GM15510 (cell line): ENCODE measurements around the gene TCHP.

ENCODE experiments used
- POLR2A ChIP-seq: IDR thresholded peaks from 3 replicates; pipeline ENCODE4 v1.6.1; 2011; ENCODE audit warnings: borderline replicate concordance; ENCODE audit not compliant: insufficient read length; ENCODE audit errors: extremely low read depth

The TCHP gene

DNA sequence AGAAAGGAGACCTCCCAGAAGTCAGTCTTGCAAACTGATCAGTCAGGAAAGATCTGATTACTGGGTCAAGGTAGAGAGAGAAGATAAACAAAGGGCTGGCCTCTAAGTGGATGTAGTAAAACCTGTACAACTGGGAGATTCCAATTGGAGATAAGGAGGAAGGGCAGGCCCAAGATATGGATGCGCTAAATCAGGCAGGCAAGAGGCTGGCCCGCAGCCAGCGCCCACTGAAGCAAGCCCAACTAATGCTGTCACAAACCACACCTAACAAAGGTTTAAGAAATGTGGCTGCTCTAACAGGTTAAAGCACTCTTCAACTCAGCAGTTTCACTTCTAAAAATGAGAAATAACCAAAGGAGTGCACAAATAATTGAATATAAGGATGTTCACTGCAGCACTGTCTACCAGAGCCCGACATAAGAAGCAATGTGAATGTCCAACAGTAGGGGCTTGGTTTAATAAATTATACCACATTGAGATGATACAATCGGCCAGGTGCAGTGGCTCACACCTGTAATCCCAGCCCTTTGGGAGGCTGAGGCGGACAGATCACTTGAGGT is 24.4 kb upstream of the TCHP start:
- no peak for TF ChIP-seq POLR2A

GRCh38 chr12:109876406-109876805 is 23.7 kb upstream of the TCHP start:
- TF ChIP-seq POLR2A, result no peak

DNA sequence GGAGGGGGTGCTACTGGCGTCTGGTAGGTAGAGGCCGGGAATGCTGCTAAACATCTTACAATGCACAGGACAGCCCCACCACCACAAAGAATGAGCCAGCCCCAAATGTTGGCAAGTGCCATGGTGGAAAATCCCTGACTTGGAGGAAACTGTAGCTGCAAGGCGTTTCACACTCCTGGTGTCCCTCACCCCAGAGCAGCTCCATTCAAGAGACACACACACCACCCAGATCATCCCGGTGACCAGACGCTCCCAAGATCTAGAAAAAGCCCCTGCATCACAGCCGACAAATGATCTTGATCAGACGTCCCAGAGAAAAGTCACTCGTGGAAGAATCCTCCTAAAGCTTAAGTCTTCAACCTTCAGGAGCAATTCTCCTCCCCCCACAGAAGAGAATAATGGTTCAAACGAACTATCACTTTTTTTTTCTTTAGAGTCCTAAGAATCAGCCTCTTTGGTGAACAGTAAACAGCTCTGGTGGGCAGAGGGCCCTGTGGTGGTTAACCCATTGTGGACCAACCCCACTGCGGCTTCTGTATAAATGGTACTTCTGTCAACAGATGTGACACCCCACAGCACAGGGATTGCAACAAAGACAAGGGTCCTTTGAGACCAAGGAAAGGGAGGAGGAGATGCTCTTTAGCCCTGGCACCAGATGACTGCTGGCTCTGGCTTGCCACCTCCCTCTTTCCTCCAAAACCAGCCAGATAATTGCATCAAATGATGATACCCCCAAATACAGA is 22.4 kb upstream of the TCHP start:
- no peak for TF ChIP-seq POLR2A

GRCh38 chr12:109878247-109878625 is 21.8 kb upstream of the TCHP start:
- TF ChIP-seq POLR2A, result no peak

GRCh38 chr12:109878749-109879148 is 21.3 kb upstream of the TCHP start:
- TF ChIP-seq POLR2A, result no peak

- no peak for TF ChIP-seq POLR2A
These were observed 20.6 kb upstream of the TCHP start for GRCh38 chr12:109879351-109880042.

DNA sequence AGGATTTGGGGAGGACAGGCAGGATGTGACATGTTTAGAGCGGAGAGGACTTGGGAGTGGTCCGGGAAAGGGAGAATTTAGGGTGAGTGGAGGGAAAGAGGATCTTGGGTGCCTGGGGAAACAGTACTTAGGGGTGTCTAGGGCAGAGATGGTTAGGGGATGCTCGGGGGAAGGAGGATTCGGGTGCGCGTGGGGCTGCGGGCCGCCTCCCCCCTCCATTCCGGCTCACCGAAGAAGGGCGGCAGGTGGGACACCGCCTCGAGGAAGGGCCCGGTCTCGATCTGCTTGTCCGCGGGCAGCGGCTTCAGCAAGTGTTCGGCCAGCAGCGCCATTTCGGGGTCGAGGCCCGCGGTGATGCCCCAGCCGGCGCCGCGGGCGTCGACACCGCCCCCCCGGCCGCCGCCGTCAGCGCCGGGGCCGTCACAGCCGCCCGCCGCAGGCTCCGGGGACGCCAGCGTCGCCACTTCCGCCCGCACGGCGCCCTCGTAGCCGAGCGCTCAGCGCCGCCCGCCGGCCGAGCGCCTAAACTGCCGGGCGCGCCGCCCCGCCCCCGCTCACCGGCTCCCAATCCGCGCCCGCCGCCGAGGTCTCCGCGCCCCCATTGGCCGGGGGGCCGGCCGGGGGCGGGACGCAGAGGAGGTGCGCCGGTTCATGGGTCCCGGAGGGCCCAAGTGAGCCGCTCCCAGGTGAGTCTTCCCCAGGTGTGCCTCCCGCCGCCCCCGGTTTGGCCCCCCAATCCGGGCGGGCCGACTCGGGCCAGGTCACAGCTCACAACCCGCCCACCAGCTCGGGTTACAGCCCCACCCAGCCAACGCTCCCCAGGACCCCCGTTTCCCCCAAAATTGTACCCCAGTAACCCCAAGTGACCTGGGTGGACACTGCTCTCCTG is 19.8 kb upstream of the TCHP start, which contains the start of gene GLTP:
GLTP (minus strand) TSS at position 499 of the 889 bp plus-strand sequence; CDS start at position 332, 167 bp downstream.
- TF ChIP-seq POLR2A, result peak; percentile 51

GRCh38 chr12:109880938-109881337 is 19.1 kb upstream of the TCHP start:
- TF ChIP-seq POLR2A, result no peak

DNA sequence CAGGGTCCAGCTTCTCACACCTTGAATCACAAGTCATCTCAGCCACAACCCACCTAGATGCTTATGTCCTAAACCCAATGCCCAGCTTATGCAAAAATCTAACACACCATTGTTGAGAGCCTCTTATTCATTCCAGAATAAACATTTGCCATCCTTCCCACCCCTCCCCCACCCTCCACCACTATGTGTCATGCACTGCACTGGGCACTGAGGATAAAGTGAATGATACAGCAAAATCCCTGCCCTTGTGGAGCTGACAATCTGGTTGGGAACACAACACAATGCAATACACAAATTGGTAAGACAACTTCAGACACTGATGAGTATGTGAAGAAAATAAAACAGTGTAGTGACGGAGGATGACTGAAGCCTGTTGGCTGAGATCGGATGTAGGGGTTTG is 18.3 kb upstream of the TCHP start:
- no peak for TF ChIP-seq POLR2A

DNA sequence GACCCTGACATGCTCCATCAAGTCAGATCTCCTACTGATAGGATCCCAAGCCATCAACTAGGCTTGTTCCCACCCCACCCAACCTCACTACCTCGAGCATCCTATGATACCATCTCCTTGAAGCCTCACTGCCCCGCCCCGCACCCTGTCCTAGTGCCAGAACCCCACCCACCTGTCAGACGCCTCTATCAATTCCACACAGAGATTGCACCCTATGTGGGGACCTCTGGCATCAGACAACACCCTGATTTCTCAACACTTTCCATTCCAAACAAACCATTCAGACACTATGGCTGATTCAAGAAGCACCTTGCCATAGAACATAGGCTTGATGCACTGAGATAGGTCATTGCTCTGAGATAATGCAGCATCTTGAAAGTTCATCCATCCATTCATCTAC is 16.6 kb upstream of the TCHP start:
- no peak for TF ChIP-seq POLR2A

- TF ChIP-seq POLR2A, result no peak
These were observed 14.5 kb upstream of the TCHP start for GRCh38 chr12:109885616-109886015.

DNA sequence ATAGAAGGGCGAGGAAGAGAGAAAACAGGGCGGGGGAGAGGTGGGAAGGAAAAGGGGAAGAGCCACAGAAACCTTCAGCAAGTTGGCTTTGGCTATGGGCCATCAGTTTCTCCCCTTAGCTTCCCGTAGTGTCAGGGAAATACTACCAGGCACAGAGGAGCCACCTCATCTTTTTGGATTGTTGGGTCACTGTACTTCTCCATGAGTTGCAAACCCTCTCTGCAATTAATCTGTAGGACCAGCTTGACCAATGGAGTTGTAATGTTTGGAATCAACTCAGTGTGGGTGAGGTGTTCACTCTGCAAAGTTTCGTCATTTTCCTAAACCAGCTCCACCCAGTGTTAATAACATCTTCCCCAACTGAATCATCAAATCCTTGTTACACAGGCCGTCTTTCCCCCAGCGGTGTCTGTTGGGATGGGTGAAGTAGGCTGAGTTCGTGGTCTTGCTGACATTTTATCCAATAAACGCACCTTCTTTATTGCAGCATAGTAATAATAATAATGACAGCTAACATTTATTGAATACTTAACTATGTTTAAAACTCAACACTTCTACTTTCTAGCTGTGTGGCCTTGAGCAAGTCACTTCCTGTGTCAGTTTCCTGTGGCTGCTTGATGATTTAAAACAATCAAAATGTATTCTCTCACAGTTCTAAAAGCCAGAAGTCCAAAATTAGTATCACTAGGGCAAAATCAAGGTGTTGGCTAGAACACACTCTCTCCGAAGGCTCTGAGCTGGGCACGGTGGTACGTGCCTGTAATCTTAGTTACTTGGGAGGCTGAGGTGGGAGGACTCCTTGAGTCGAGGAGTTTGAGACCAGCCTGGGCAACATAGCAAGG is 11.7 kb upstream of the TCHP start:
- no peak for TF ChIP-seq POLR2A

DNA sequence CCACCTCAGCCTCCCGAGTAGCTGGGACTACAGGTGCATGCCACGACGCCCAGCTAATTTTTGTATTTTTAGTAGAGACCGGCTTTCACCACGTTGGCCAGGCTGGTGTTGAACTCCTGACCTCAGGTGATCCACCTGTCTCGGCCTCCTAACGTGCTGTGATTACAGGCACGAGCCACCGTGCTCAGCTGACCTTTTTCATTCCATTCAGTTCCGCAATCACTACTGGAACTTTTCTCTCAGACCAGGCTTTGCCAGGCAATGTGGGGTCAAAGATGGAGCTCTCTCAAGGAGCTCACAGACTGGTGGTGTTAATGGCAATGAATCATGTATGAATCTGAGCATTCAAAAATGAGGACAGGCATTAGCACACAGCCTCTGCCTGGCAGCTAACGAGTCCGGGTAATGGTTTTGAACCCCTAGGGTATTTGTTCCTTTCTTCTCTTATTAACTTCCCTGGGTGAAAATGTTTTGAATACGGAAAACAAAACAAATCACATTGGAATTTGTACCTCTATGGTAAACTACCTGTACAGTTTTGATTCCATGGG is 9.4 kb upstream of the TCHP start:
- TF ChIP-seq POLR2A, result no peak
